HG02840 (cell line): ENCODE measurements around the gene SLC7A6OS.

ENCODE experiments used
- ATAC-seq: cut with Tn5 transposase; IDR thresholded peaks from one replicate; pipeline ENCODE4 v1.9.1; 2021; ENCODE audit warnings: mild to moderate bottlenecking, moderate library complexity, moderate number of reproducible peaks; ENCODE audit not compliant: unreplicated experiment, low FRiP score

Gene SLC7A6OS

DNA sequence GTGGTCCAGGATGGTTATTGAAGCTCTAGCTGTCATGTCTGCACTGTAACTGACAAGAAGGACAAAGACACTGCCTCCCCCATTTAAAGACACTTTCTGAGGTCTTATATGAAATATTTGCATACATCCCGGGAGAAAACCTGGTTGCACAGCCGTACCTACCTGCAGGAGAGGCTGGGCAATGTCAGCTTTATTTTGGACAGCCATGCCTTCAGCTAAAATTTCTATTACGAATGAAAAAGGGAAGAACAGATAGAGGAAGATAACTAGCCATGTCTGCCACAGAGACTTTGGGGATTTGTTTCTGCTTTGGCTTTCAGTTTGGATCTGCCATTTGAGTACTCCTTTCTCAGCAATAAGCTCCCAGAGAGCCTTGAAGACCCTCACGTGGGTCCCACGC lies 27.4 kb downstream of the SLC7A6OS start:
- no peak for ATAC-seq

- ATAC-seq: no peak
Measured at GRCh38 chr16:68282064-68282452, 28.7 kb downstream of the SLC7A6OS start.

DNA sequence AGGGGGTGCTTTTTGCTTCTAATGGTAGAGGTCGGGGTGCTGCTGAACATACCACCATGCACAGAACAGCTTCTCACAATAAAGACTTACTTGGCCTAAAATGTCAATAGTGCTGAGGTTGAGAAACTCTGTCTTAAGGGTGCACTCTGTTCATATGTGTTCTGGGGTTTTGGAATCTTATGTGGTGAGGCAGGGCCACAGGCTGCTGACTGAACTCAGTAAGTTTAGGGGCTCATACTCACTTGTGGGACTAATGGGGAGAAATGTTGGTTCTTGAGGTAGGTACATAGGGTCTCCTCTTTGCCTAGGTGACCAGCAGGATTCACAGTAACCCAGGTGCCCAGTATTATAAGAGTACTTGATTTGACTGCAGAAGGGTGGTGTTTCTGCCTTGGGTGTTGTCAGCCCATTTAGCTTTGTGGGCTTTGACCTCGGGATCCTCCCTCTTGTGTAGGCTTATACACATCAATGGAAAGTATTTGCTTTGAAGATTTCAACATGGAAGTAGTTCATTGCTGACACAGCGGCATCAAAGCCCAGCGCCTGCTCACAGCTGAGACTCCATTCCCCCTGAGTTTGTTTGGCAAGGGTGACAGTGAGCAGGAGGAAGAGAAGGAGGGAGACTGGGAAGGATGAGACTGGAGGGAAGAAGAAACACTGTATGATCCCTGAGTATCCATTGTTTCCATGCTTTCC lies 29.2 kb downstream of the SLC7A6OS start:
- ATAC-seq: no peak

- no peak for ATAC-seq
Measured at GRCh38 chr16:68279726-68280558, 30.8 kb downstream of the SLC7A6OS start.

GRCh38 chr16:68276223-68276622 lies 34.5 kb downstream of the SLC7A6OS start:
- no peak for ATAC-seq

GRCh38 chr16:68275611-68276191 lies 35.0 kb downstream of the SLC7A6OS start:
- ATAC-seq: peak; percentile 61

GRCh38 chr16:68274441-68274840 lies 36.3 kb downstream of the SLC7A6OS start:
- ATAC-seq: no peak

GRCh38 chr16:68273896-68274295 lies 36.9 kb downstream of the SLC7A6OS start:
- ATAC-seq: no peak

- no peak for ATAC-seq
Measured at GRCh38 chr16:68273459-68273858, 37.3 kb downstream of the SLC7A6OS start.

DNA sequence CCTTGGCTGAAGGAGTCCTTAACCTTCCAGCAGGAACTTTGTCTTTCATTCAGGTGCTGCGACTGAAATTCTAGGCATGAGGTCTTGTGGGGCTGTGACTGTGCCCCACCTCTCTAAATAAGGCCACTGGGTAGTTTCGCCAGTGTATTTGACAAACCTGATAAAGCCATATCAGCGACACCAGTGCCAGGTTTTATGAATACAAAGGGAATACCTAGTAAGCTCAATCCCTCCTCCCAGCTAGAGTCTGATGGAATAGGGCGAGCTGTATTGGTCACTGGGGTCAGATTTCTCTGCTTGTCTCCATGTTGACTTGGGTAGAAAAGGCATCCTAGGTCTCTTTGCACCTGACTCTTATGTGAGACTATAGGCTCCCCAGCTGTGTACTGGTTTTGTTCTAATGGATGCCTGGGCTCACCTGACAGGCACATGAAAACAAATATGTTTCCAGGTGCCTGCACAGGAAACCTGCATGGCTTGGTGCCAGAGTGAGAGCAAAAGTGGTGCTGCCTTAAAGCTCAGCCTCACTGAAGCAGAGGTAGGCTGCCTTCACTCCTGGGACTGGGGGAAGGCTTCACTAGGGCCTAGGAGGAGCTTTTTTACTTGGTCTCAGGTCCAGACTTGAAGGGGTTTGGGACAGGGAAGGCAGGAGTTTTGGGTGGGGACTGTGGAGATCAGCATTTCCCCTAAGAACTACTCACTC lies 38.1 kb downstream of the SLC7A6OS start:
- ATAC-seq: no peak

DNA sequence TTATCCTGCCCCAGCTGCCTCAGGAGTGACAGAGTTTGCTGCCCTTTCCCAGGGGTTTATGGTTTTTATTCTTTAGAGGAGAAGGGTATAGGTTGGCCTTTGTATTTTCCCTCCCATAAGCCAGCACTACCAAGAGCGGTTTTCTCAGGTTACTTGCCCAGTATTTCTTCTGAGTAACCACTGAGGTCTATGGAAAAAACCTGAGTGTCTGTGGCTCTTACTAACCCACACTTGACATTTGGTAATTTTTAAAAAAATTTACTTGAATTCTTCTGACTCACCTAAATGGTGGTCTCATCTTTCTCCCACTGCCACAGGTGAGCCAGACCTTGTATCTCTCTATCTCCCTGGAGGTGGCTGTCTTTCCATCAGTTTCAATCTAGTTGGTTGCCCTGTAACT lies 40.4 kb downstream of the SLC7A6OS start:
- ATAC-seq: no peak

DNA sequence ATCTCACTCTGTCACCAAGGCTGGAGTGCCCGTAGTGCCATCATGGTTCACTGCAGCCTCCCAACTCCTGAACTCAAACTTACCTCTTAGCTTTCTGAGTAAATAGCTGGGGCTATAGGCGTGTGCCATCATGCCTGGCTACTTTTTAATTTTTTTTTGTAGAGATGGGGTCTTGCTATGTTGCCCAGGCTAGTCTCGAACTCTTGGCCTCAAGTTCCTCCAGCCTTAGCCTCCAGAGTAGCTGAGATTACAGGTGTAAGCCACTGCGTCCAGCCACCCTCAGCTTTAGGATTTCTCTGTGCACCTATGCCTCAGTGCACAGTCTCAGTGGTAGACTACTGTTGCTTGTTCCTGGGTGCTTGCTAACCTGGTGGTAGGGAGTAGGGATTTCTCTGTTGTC lies 41.0 kb downstream of the SLC7A6OS start:
- no peak for ATAC-seq

DNA sequence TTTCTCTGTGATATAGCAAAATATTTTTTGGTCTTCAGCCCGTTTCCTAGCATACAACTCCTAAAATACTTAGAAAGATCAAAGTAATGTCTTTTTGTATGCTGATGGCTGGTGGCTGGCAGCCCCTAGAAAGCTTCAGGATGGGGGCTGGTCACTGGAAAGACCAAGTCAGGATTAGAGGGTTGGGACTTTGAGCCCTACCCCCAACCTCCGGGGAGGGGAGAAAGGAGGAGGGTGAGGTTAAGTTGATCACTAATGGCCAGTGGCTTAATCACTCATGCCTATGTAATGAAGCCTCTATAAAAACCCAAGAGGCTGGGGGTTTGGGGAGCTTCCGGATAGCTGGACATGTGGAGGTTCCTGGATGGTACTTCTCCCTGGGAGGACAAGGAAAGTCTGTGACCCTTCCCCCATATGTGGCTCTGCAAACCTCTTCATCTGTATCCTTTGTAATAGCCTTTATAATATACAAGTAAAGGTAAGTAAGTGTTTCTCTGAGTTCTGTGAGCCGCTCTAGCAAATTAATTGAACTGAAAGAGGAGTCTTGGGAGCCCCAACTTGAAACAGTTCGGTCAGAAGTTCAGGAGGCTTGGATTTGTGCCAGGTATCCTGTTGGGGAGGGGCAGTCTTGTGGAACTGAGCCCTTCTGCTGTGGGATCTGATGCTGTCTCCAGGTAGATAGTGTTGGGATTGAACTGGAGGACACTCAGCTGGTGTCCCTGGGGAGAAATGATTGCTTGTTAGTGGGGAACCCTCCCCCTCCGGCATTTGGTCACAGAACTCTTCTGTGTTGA lies 42.9 kb downstream of the SLC7A6OS start:
- no peak for ATAC-seq

DNA sequence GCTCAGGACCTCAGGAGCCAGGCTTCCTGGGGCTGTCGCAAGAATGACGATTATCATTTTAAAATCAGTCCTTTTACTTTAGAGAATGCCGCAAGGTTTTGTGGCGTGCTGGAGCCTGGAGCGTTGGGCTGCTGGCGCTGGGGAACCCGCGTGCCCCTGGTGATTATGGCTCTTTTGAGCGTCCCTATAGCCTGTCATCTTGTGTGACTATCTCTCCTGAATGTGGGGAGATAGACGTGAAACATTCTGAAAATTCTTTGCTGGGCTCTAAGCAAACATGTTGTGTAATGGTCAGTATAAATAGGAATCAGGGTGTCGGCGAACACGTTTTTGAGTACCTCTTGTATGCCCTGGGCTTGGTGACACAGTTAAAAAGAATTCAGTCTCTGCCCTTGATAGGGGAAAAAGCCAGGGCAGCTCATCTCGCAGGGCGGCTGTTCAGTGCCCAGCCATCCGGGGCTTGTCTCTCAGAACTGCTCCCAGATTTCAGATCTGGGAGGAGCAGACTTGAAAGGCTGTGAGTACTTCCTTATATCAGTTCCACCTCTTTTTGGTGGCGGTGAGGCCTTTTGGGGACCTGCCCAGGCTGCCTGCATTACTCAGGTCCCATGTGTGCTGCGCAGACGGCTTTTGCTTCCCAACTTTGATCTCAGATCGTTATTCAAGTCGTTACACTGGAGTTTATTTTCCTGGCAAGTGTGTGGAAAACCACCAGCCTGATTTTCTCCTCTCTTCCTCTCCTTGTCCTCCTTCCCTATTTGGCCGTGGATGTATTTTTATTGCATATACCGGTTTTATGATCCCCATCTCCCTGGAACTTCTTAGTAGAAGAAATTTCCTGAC lies 45.4 kb downstream of the SLC7A6OS start:
- ATAC-seq: no peak

- ATAC-seq: peak; percentile 67
Measured at GRCh38 chr16:68264128-68265077, 46.3 kb downstream of the SLC7A6OS start, which contains the start of gene SLC7A6. Gene SLC7A6 (plus strand): TSS chr16:68264526. CDS start chr16:68274727, 10,201 bp downstream.

- ATAC-seq: no peak
Measured at GRCh38 chr16:68263559-68264127, 47.1 kb downstream of the SLC7A6OS start.

- no peak for ATAC-seq
Measured at GRCh38 chr16:68259007-68259825, 51.5 kb downstream of the SLC7A6OS start.
